ENCODE measurements around the gene C16orf86. TPM values are rescaled to one million over a fixed set of nuclear protein-coding genes. Genes with fewer than 3 reads are reported as not detected.

The C16orf86 gene
- total RNA-seq, 2 experiments from 2014 or later, result 5.6 to 5.8 TPM

DNA sequence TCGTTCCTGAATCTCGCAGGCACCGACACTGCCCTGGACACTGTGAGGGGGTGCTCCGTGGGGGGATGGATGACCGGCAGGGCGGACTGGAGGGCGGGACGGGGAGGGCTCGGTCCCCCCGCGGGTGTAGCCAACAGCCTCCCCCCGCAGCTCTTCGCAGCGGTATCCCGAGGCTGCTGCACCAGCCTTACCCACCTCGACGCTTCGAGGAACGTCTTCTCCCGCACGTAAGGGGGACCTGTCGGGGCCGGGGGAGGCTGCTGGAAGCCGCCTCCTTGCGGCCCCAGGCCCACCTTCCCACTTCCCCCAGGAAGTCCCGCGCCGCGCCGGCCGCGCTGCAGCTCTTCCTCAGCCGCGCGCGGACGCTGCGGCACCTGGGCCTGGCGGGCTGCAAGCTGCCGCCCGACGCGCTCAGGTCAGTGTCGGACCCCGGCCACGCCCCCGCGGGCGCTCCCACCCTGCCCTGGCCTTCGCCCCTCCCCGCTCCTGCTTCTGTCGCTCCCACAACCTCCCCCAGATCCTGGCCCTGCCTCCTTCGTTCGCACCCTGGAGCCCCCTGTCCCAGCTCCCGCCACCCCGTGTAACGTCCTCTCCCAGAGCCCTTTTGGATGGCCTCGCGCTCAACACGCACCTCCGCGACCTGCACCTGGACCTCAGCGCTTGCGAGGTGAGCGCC lies 18.4 kb upstream of the C16orf86 start:
- Mint-ChIP-seq H3K27ac (no peak overlapping the region), H3K4me1 (peaks cover 11% of the 10 kb centered on the region), H3K27me3 (no peaks in the 10 kb centered on the region), H3K4me3 (no peak overlapping the region), H3K36me3 (peaks cover 18% of the 10 kb centered on the region), H3K9me3 (no peaks in the 10 kb centered on the region)
- DNase-seq (no peak), ATAC-seq (ENCODE audit: low read depth) (no peak)
- POLR2A ChIA-PET, result interaction anchor here (4.2 to 5.9 kb wide), 2 partner anchors 10 to 101 kb away, joined by 72 to 99 read pairs; partner anchors contain the start of genes ACD and PARD6A

DNA sequence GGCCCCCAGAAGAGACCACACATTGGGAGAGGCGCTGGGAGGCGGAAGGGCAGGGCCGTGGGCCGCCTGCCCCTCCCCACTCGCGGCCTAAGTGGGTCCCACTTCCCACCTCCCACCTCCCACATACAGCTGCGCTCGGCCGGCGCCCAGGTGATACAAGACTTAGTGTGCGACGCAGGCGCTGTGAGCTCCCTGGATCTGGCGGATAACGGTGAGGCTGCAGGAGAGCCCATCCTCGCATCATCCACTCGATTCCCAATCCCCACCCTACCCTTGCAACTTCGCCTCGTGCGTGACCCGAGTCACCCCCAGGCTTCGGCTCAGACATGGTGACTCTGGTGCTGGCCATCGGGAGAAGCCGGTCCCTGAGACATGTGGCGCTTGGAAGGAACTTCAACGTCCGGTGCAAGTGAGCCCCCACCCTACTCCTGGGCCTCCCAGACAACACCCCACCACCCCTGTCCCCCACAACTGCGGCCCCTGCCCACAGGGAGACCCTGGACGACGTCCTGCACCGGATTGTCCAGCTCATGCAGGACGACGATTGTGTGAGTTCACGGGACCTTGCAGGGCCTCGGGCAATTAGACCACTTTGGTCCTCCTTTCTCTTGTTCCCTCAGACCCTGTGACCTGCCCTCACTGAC lies 17.7 kb upstream of the C16orf86 start:
- H3K4me1 Mint-ChIP-seq, result peaks cover 11% of the 10 kb centered on the region
- no peaks in the 10 kb centered on the region for H3K27me3 Mint-ChIP-seq
- H3K27ac Mint-ChIP-seq, result no peak overlapping the region
- no peaks in the 10 kb centered on the region for H3K9me3 Mint-ChIP-seq
- no peak for ATAC-seq (ENCODE audit: low read depth)
- H3K36me3 Mint-ChIP-seq, result peaks cover 19% of the 10 kb centered on the region
- no peak overlapping the region for H3K4me3 Mint-ChIP-seq
- no peak for DNase-seq
- POLR2A ChIA-PET, result interaction anchor here (0.7 kb wide), 1 partner anchor 11 kb away, joined by 5 read pairs; the partner anchor contains the start of gene ACD

DNA sequence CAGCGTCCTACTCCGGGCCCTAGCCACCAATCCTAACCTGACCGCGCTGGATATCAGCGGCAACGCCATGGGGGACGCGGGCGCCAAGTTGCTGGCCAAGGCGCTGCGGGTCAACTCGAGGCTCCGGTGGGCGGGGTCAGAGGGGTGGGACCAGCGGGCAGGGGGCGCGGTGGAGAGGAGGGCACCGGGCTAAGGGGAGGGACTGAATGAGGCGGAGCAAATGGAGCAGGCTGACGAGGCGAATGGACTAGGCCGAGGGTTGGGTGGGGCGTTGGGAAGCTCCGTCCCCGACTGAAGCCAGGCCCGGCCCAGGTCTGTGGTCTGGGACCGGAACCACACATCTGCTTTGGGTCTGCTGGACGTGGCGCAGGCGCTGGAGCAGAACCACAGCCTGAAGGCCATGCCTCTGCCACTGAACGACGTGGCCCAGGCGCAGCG lies 17.1 kb upstream of the C16orf86 start:
- no peak for DNase-seq
- Mint-ChIP-seq H3K36me3 (peaks cover 19% of the 10 kb centered on the region), H3K9me3 (no peaks in the 10 kb centered on the region), H3K27ac (no peak overlapping the region), H3K4me3 (no peak overlapping the region), H3K27me3 (no peaks in the 10 kb centered on the region), H3K4me1 (peaks cover 9% of the 10 kb centered on the region)
- no peak for ATAC-seq (ENCODE audit: low read depth)
- POLR2A ChIA-PET, result interaction anchor here (2.1 kb wide), 1 partner anchor 10 kb away, joined by 15 read pairs; the partner anchor contains the start of gene ACD

DNA sequence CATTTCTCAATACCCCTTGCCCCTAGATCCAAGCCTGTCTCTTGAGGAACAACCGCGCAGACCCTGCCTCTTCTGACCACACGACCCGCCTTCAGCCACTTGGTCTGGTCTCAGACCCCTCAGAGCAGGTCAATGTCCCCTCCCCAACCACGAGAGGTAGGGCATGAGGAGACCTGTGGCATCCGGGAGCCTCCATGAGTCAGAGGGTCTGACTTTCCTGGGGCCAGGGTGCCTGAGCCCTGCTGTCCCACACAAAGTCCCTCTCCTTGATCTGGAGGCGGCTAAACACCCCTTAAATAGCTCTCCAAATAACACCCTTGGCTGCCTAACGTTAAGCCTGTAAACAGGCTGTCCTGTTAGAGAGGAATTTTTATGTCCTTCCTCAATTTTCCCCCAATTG lies 16.6 kb upstream of the C16orf86 start:
- peaks cover 8% of the 10 kb centered on the region for H3K4me1 Mint-ChIP-seq
- H3K4me3 Mint-ChIP-seq, result no peak overlapping the region
- no peaks in the 10 kb centered on the region for H3K9me3 Mint-ChIP-seq
- H3K27me3 Mint-ChIP-seq, result no peaks in the 10 kb centered on the region
- ATAC-seq (ENCODE audit: low read depth), result no peak
- H3K36me3 Mint-ChIP-seq, result peaks cover 19% of the 10 kb centered on the region
- peak overlapping the region; percentile 61 for H3K27ac Mint-ChIP-seq
- POLR2A ChIA-PET, result interaction anchor here (2.1 kb wide), 1 partner anchor 9 kb away, joined by 15 read pairs; the partner anchor contains the start of gene ACD
- no peak for DNase-seq

DNA sequence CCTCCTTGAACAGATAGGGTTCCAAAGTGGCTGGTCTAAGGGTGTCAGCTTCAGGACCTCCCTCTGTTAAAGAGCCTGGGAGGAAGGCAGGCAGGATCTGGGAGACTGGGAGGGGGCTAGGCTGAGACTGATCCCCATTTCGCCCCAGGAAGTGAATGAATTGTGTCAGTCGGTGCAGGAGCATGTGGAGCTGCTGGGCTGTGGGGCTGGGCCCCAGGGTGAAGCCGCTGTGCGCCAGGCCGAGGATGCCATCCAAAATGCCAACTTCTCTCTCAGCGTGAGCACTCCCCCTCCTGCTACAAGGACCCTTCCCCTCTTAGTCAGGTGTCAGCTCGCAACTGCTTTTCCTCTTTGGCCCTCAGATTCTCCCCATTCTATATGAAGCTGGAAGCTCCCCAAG lies 15.6 kb upstream of the C16orf86 start:
- ATAC-seq (ENCODE audit: low read depth) (no peak), DNase-seq (no peak)
- Mint-ChIP-seq H3K4me3 (no peak overlapping the region), H3K27me3 (no peaks in the 10 kb centered on the region), H3K4me1 (peaks cover 9% of the 10 kb centered on the region), H3K36me3 (peaks cover 25% of the 10 kb centered on the region), H3K9me3 (no peaks in the 10 kb centered on the region), H3K27ac (no peak overlapping the region)
- POLR2A ChIA-PET, result interaction anchor here (2.1 kb wide), 1 partner anchor 8 kb away, joined by 15 read pairs; the partner anchor contains the start of gene ACD

DNA sequence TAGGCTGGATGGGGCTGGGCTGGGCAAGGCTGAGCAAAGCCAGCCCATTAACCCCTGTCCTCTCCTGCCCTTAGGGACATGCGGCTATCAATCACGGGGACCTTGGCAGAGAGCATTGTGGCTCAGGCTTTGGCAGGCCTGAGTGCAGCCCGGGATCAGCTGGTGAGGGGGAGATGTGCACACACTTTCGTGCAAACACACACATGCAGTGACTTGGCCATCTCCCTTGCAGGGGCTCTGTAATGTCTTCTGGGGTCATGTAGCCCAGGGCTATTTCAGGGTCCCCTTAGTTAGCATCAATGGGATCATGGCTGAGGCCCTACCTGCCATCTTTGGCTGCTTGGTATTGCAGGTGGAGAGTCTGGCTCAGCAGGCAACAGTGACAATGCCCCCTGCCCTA lies 14.8 kb upstream of the C16orf86 start:
- H3K27me3 Mint-ChIP-seq, result no peaks in the 10 kb centered on the region
- ATAC-seq (ENCODE audit: low read depth), result no peak
- no peak for DNase-seq
- H3K27ac Mint-ChIP-seq, result no peak overlapping the region
- peaks cover 25% of the 10 kb centered on the region for H3K36me3 Mint-ChIP-seq
- POLR2A ChIA-PET, result interaction anchor here (2.1 kb wide), 1 partner anchor 8 kb away, joined by 15 read pairs; the partner anchor contains the start of gene ACD
- peaks cover 7% of the 10 kb centered on the region for H3K4me1 Mint-ChIP-seq
- no peaks in the 10 kb centered on the region for H3K9me3 Mint-ChIP-seq
- no peak overlapping the region for H3K4me3 Mint-ChIP-seq

DNA sequence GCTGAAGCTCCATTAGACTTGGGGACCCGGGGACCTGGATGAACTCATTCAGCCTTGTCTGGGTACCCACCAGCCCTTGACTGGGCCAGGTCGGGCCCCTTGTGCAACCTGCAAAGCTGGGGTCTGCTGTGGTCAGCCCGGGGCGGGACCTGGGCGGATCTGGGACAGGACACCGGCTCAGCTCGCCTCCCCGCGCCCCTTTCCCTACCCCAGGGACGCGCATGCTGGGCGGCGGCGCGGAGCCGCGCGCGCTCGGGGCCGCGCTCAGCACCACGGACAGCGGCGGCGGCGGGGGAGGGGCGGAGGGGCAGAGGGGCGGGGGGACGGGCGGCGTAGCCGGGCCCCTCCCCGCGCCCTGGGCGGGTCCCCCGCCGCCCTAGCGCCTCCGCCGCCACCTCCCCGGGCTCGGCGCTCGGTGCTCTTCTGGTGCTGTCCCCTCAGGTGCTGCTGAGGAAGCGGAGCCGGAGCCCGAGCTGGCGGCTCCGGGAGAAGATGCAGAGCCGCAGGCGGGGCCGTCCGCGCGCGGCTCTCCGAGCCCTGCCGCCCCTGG lies 14.0 kb upstream of the C16orf86 start:
- ATAC-seq (ENCODE audit: low read depth) (no peak), DNase-seq (no peak)
- POLR2A ChIA-PET, result no interaction called here
- Mint-ChIP-seq H3K36me3 (peaks cover 25% of the 10 kb centered on the region), H3K4me1 (peaks cover 7% of the 10 kb centered on the region), H3K27ac (no peak overlapping the region), H3K27me3 (no peaks in the 10 kb centered on the region), H3K4me3 (no peak overlapping the region), H3K9me3 (no peaks in the 10 kb centered on the region)

DNA sequence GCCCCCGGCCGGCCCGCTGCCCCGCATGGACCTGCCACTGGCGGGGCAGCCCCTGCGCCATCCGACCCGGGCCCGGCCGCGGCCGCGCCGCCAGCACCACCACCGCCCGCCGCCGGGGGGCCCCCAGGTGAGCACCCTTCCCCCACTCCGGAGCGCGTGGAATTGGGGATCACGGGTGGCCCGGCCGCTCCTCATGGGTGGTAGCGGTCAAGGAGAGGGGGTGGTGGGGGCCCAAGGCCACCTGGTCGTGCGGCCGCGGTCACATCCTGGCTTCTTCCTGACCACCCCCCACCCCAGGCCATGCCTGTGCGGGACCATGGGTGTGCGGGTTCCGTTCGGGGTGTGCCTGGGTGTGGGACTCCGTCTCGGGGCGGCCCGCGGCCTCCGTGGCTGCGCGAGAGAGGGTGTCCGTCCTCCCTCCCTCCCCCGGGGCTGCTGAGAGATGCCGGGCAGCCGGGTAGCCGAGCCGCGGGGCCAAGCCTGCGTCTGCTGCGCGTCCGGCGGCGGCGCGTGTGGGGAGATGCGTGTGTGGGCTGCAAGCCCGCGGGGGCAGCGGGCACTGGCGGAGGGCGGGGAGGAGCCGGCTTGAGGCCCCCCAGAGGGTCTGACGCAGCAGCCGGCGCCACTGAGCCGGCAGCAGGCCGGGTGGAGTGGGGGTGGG lies 13.4 kb upstream of the C16orf86 start:
- Mint-ChIP-seq H3K9me3 (no peaks in the 10 kb centered on the region), H3K27ac (no peak overlapping the region), H3K36me3 (peaks cover 25% of the 10 kb centered on the region), H3K27me3 (no peaks in the 10 kb centered on the region), H3K4me3 (no peak overlapping the region), H3K4me1 (peaks cover 7% of the 10 kb centered on the region)
- POLR2A ChIA-PET, result no interaction called here
- DNase-seq (no peak), ATAC-seq (ENCODE audit: low read depth) (no peak)

DNA sequence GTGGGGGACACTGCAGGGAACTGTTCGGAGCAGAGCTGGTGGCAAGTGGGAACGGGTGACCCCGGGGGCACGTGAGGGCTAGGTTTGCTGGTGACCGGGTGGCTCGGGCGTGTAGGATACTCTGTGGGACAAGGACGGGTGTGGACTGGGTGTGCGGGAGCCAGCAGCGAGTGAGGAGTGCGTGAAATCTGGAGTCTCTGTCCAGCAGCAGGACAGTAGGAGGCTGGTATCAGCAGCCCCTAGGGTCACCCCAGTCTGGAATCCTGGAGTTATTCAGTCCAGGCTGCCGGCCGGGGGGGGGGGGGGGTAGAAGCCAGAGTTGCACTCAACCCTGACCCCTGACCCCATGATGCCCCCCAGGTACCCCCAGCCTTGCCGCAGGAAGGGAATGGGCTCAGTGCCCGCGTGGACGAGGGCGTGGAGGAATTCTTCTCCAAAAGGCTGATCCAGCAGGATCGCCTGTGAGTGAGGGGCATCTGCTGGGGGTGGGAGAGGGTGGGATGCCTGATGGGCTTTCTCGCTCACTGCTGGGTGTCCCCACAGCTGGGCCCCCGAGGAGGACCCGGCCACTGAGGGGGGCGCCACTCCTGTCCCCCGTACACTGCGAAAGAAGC lies 12.7 kb upstream of the C16orf86 start:
- no peak overlapping the region for H3K27ac Mint-ChIP-seq
- POLR2A ChIA-PET, result no interaction called here

DNA sequence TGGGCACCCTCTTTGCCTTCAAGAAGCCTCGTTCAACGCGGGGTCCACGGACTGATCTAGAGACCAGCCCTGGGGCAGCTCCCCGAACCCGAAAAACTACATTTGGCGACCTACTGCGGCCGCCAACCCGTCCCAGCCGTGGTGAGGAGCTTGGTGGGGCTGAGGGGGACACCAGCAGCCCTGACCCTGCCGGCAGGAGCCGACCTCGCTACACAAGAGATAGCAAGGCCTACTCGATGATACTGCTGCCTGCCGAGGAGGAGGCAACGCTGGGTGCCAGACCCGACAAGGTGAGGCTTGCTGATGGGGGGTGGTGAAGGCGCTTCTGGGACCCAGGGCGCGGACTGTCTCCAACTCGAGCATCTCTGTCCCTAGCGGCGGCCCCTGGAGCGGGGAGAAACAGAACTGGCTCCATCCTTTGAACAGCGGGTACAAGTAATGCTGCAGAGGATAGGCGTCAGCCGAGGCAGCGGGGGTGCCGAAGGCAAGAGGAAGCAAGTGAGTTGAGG lies 12.2 kb upstream of the C16orf86 start:
- no peaks in the 10 kb centered on the region for H3K27me3 Mint-ChIP-seq
- peak overlapping the region; percentile 44 for H3K27ac Mint-ChIP-seq
- POLR2A ChIA-PET, result no interaction called here
- no peaks in the 10 kb centered on the region for H3K9me3 Mint-ChIP-seq
- DNase-seq (no peak), ATAC-seq (ENCODE audit: low read depth) (no peak)
- peaks cover 14% of the 10 kb centered on the region for H3K4me1 Mint-ChIP-seq
- H3K4me3 Mint-ChIP-seq, result no peak overlapping the region
- H3K36me3 Mint-ChIP-seq, result peaks cover 20% of the 10 kb centered on the region

More for the DNA sequence above, 12.7 kb upstream of the C16orf86 start:
- peaks cover 10% of the 10 kb centered on the region for H3K4me1 Mint-ChIP-seq
- DNase-seq (no peak), ATAC-seq (ENCODE audit: low read depth) (no peak)
- H3K9me3 Mint-ChIP-seq, result no peaks in the 10 kb centered on the region
- H3K36me3 Mint-ChIP-seq, result peaks cover 23% of the 10 kb centered on the region
- no peak overlapping the region for H3K4me3 Mint-ChIP-seq
- no peaks in the 10 kb centered on the region for H3K27me3 Mint-ChIP-seq

DNA sequence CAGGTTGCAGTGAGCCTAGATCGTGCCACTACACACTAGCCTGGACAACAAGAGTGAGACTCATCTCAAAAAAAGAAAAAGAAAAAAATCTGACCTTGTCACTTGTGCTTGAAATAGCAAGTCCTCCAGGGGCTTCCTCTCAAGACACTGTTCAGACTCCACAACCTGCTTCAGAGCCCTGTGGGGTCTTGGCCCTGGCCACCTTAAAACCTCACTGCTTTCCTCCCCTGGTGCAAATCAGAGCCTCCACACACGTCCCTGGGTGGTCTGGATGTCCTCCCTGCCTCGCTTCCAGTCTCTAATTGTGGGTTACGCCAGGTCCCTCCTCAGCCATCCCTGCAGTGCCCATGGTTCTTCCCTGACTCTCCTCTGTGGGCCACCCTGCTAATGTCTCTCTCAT lies 11.3 kb upstream of the C16orf86 start:
- Mint-ChIP-seq H3K27me3 (no peaks in the 10 kb centered on the region), H3K9me3 (no peaks in the 10 kb centered on the region), H3K4me1 (peaks cover 13% of the 10 kb centered on the region), H3K4me3 (no peak overlapping the region), H3K27ac (peak overlapping the region; percentile 1), H3K36me3 (peaks cover 18% of the 10 kb centered on the region)
- DNase-seq (no peak), ATAC-seq (ENCODE audit: low read depth) (no peak)
- POLR2A ChIA-PET, result interaction anchor here (6.1 kb wide), 1 partner anchor 9 kb away, joined by 72 read pairs; the partner anchor contains the start of gene CARMIL2

DNA sequence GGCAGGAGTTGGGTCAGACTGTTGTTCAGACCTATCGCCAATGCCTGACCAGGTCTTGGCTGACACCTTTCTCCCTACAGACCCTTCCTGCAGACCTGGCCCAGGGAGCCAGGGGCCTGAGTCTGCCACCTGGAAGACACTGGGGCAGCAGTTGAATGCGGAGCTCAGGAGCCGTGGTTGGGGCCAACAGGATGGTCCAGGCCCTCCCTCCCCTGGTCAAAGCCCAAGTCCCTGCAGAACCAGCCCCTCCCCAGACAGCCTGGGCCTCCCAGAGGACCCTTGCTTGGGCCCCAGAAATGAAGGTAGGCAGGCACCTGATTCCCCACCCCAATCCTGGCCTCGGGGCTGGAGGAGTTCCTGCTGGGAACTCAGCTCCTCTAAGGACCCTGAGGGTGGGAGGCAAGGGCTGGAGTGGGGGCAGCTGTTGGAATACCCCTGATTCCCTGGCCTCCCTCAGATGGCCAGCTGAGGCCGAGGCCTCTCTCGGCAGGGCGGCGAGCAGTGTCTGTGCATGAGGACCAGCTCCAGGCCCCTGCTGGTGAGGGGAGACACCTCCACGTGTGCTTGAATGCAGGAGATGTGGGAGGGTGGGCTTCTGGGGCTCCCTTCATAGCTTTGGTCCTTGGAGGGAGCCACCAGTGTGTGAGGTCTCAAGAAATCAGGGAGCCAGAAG lies 10.1 kb upstream of the C16orf86 start:
- Mint-ChIP-seq H3K4me1 (peaks cover 14% of the 10 kb centered on the region), H3K36me3 (peaks cover 14% of the 10 kb centered on the region), H3K27me3 (no peaks in the 10 kb centered on the region), H3K4me3 (no peak overlapping the region), H3K9me3 (no peaks in the 10 kb centered on the region), H3K27ac (no peak overlapping the region)
- POLR2A ChIA-PET, result interaction anchor here (6.1 kb wide), 1 partner anchor 10 kb away, joined by 72 read pairs; the partner anchor contains the start of gene CARMIL2
- no peak for ATAC-seq (ENCODE audit: low read depth)
- no peak for DNase-seq
